WTC11 (cell line): ENCODE measurements around the gene TGM4.

ENCODE experiments used
- CREB1 ChIP-seq: sonication (generic); formaldehyde crosslinking; IDR thresholded peaks from 2 replicates; pipeline ENCODE4 v1.8.0; 2023; ENCODE audit warnings: mild to moderate bottlenecking, missing genetic modification reagents
- CTCF ChIP-seq: fragments of 200-600 bp; IDR thresholded peaks from 2 replicates; pipeline ENCODE4 v1.8.0; 2022; ENCODE audit warnings: antibody characterized with exemption
- EMX1 ChIP-seq: fragments of 250-450 bp; sonication (Bioruptor Pico); IDR thresholded peaks from 2 replicates; pipeline ENCODE4 v1.8.0; 2021; ENCODE audit warnings: mild to moderate bottlenecking
- FOXJ3 ChIP-seq: sonication (generic); formaldehyde crosslinking; IDR thresholded peaks from 2 replicates; pipeline ENCODE4 v1.9.0; 2021; ENCODE audit warnings: missing genetic modification reagents, mild to moderate bottlenecking, borderline replicate concordance
- MXD4 ChIP-seq: fragments of 250-450 bp; sonication (Bioruptor Pico); IDR thresholded peaks from 2 replicates; pipeline ENCODE4 v1.8.0; 2021; ENCODE audit warnings: mild to moderate bottlenecking, moderate library complexity, borderline replicate concordance
- TF ChIP-seq, protein P1 (sequence below): sonication (generic); formaldehyde crosslinking; conservative IDR thresholded peaks from 2 replicates; pipeline ENCODE4 v1.8.1; 2022; ENCODE audit warnings: mild to moderate bottlenecking, missing genetic modification reagents

DNA sequence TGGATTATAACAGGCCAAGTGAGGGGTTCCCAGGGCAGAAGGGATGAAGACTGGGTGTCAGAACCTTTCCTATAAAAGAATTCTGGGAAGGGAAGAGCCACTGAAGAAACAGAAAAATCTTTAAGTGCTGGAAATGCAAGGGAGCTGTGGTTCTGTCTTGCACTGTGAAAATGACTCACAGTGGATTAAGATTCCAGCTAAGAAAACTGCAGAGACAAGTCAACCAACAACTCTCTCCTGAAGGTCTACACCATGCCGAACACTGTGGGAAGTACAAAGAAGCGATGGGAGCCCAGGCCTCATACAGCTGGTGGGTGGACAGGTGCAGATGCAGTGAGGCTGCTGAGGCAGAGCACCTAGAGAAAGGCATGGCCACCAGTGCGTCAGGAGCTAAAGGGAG is 73.8 kb downstream of the TGM4 start:
- TF ChIP-seq EMX1 (CRISPR knock-in tag): no peak
- no peak for TF ChIP-seq CTCF
- no peak for TF ChIP-seq MXD4 (CRISPR knock-in tag)
- TF ChIP-seq, protein P1, sequence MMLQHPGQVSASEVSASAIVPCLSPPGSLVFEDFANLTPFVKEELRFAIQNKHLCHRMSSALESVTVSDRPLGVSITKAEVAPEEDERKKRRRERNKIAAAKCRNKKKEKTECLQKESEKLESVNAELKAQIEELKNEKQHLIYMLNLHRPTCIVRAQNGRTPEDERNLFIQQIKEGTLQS (CRISPR knock-in tag): no peak
- no peak for TF ChIP-seq FOXJ3 (CRISPR knock-in tag)
- no peak for TF ChIP-seq CREB1 (CRISPR knock-in tag)
